AG09319 (cell line): ENCODE measurements around the gene CDH4.

Source experiments
- DNase-seq: peaks from one replicate; pipeline ENCODE4 v3.0.0-alpha.2; 2010; ENCODE audit warnings: low read depth; ENCODE audit errors: extremely low read depth
- CTCF ChIP-seq: IDR thresholded peaks from 2 replicates; pipeline ENCODE4 v1.5.1; 2011; ENCODE audit warnings: low read depth, mild to moderate bottlenecking, inconsistent platforms, low read length, moderate library complexity

Gene CDH4

GRCh38 chr20:61594198-61594597 lies 342.1 kb downstream of the CDH4 start:
- TF ChIP-seq CTCF: no peak
- DNase-seq: no peak

GRCh38 chr20:61595216-61595615 lies 343.2 kb downstream of the CDH4 start:
- no peak for TF ChIP-seq CTCF
- no peak for DNase-seq

- no peak for DNase-seq
- no peak for TF ChIP-seq CTCF
Observed at GRCh38 chr20:61596687-61597330, 344.7 kb downstream of the CDH4 start.

- no peak for TF ChIP-seq CTCF
Observed at GRCh38 chr20:61597996-61598395, 345.9 kb downstream of the CDH4 start.

GRCh38 chr20:61598586-61598985 lies 346.5 kb downstream of the CDH4 start:
- TF ChIP-seq CTCF: no peak
- no peak for DNase-seq

More at GRCh38 chr20:61597996-61598395, 345.9 kb downstream of the CDH4 start:
- DNase-seq: no peak

GRCh38 chr20:61599061-61599531 lies 347.0 kb downstream of the CDH4 start:
- TF ChIP-seq CTCF: no peak
- DNase-seq: no peak

- no peak for DNase-seq
- TF ChIP-seq CTCF: no peak
Observed at GRCh38 chr20:61599541-61599992, 347.5 kb downstream of the CDH4 start.
